ENCODE data around the gene PTGES3L.
A peak's percentile ranks its signal among the peaks of the same experiment; 100 is the strongest.

PTGES3L gene

GRCh38 chr17:43020789-43021740, 41.2 kb upstream of the PTGES3L start:
- Histone ChIP-seq H3K4me1 (peaks cover 0 to 40% (median 27%) of the 10 kb centered on the region in 4 donors), H3K36me3 (peaks cover 3 to 25% (median 22%) of the 10 kb centered on the region in 3 donors), H3K4me3 (peak overlapping the region; percentile 96 to 99), H3K27me3 (no peaks in the 10 kb centered on the region), H3K9me3 (no peaks in the 10 kb centered on the region), H3K27ac (peak overlapping the region; percentile 93 to 96)
- TF ChIP-seq CTCF (IDR thresholded peaks at IDR 0.05), result no peak
- DNase-seq, result peak; percentile 86 to 92
- intact Hi-C loops (cut with DNase I; ENCODE audit: low total_unique reads), result no loop called here

GRCh38 chr17:43020030-43020621, 40.2 kb upstream of the PTGES3L start:
- no peak for DNase-seq
- Histone ChIP-seq H3K27me3 (no peaks in the 10 kb centered on the region), H3K4me3 (peak overlapping the region in 1 of 2 donors; percentile 96), H3K36me3 (peaks cover 9 to 35% (median 31%) of the 10 kb centered on the region in 3 donors), H3K9me3 (no peaks in the 10 kb centered on the region), H3K27ac (peak overlapping the region; percentile 14 to 93), H3K4me1 (peaks cover 0 to 36% (median 27%) of the 10 kb centered on the region in 4 donors)
- intact Hi-C loops (cut with DNase I; ENCODE audit: low total_unique reads), result no loop called here
- no peak for TF ChIP-seq CTCF (IDR thresholded peaks at IDR 0.05)

GRCh38 chr17:43019418-43019817, 39.5 kb upstream of the PTGES3L start:
- Histone ChIP-seq H3K27me3 (no peaks in the 10 kb centered on the region), H3K27ac (peak overlapping the region; percentile 14 to 93), H3K4me3 (no peak overlapping the region), H3K36me3 (peaks cover 9 to 42% (median 39%) of the 10 kb centered on the region in 3 donors), H3K9me3 (no peaks in the 10 kb centered on the region), H3K4me1 (peaks cover 0 to 32% (median 25%) of the 10 kb centered on the region in 4 donors)
- intact Hi-C loops (cut with DNase I; ENCODE audit: low total_unique reads), result loop anchor here (5.0 kb wide), 2 partner anchors 108 to 318 kb away; partner anchors contain the start of gene BRCA1
- no peak for DNase-seq
- TF ChIP-seq CTCF (IDR thresholded peaks at IDR 0.05), result no peak

GRCh38 chr17:43018932-43019331, 39.1 kb upstream of the PTGES3L start:
- no peak for TF ChIP-seq CTCF (IDR thresholded peaks at IDR 0.05)
- H3K9me3 ChIP-seq, result no peaks in the 10 kb centered on the region
- H3K27ac ChIP-seq, result peak overlapping the region in 1 of 2 donors; percentile 23
- peaks cover 0 to 29% (median 23%) of the 10 kb centered on the region in 4 donors for H3K4me1 ChIP-seq
- H3K36me3 ChIP-seq, result peaks cover 9 to 47% (median 43%) of the 10 kb centered on the region in 3 donors
- no peak overlapping the region for H3K4me3 ChIP-seq
- intact Hi-C loops (cut with DNase I; ENCODE audit: low total_unique reads), result loop anchor here (5.0 kb wide), 2 partner anchors 108 to 318 kb away; partner anchors contain the start of gene BRCA1
- DNase-seq, result no peak
- no peaks in the 10 kb centered on the region for H3K27me3 ChIP-seq

- H3K36me3 ChIP-seq, result peaks cover 9 to 54% (median 43%) of the 10 kb centered on the region in 3 donors
- no peaks in the 10 kb centered on the region for H3K9me3 ChIP-seq
- no peak overlapping the region for H3K4me3 ChIP-seq
- DNase-seq, result no peak
- peaks cover 0 to 29% (median 22%) of the 10 kb centered on the region in 4 donors for H3K4me1 ChIP-seq
- no peaks in the 10 kb centered on the region for H3K27me3 ChIP-seq
- no peak for TF ChIP-seq CTCF (IDR thresholded peaks at IDR 0.05)
- H3K27ac ChIP-seq, result peak overlapping the region in 1 of 2 donors; percentile 23
- intact Hi-C loops (cut with DNase I; ENCODE audit: low total_unique reads), result loop anchor here (5.0 kb wide), 2 partner anchors 109 to 319 kb away; partner anchors contain the start of gene BRCA1
These were observed 38.4 kb upstream of the PTGES3L start for GRCh38 chr17:43018008-43018853.
